ENCODE measurements around the gene MYL10. TPM values are rescaled to one million over a fixed set of nuclear protein-coding genes. Genes with fewer than 3 reads are reported as not detected.
A peak's percentile ranks its signal among the peaks of the same experiment; 100 is the strongest.

The MYL10 gene
- 9.0 TPM for polyA plus RNA-seq (ENCODE audit: insufficient read length)

DNA sequence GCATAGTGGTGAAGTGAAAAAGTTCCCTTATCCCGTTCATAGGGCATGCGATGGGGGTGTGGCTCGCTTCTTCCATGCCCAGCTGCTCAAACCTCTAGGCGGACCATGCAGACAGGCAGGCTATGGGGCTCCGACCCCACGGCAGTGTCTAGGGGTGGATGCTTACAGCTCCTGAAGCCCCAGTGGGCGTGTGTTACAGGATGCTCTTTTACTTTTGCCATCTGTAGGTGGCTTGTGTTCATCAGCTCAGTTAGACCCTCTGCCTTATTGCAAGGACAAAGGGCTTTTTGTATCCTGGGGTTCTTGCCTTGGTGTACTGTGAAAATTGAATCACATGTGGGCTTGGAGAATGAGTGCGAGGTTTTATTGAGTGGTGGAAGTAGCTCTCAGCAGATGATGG lies at the start of gene MYL10:
TSS of gene MYL10 (minus strand) at position 126 of the 400 bp plus-strand sequence. CDS start 178 bp downstream, outside the sequence.
- DNase-seq, result no peak

DNA sequence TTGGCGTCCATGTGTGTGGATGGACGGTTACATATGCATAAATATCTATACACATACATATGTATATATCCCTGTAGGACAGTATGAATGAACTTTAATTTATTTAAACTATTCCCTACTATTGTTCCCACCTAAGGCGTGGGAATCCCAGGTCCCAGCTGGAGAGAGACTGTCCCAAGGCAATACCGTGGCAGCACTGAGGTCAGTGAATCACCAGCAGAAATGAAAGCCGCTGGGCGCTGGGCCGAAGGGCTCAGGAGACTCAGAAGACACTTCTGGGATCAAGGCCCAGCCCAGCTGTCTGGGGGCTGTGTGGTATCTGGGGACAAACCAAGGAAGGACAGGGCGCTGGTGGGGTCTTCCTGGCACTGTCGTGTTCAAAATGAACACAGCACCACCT lies 49.6 kb upstream of the MYL10 start:
- no peak for DNase-seq

DNA sequence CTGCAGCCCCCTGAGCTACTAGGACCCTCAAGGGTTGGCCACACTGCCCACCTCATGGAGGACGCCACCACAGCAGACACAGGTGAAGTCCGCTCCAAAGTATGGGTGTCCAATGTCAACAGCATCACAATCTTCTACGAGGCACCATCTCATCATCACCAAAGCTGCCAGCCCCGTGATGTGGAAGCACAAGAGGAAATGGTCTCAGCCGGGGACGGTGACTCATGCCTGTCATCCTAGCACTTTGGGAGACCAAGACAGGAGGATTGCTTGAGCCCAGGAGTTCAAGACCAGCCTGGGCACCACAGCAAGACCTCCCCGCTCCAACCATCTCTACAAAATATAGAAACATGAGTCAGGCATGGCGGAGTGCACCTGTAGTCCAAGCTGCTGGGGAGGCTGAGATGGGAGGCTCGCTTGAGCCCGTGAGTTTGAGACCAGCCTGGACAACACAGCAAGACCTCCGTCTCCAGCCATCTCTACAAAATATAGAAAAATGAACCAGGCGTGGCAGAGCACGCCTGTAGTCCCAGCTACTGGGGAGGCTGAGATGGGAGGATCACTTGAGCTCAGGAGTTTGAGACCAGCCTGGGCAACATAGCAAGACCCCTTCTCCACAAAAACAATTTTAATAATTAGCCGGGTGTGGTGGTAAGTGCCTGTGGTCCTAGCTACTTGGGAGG lies 48.8 kb upstream of the MYL10 start:
- no peak for DNase-seq

GRCh38 chr7:101677391-101677790 lies 48.3 kb upstream of the MYL10 start:
- no peak for DNase-seq

DNA sequence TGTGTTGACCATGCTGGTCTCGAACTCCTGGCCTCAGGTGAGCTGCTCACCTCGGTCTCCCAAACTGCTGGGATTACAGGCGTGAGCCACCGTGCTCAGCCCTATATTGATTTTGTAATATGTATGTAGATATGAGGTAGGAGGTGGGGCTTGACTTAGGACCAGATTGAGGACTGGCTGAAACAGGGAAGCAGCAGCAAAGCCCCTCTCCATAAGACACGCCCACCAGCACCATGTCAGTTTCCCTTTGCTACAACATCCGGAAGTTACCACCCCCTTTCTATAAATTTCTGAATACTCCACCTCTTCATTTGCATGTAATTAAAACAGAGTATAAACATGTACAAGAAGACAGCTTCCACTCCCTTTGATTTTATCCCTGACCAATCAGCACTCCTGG lies 47.9 kb upstream of the MYL10 start:
- DNase-seq, result no peak

DNA sequence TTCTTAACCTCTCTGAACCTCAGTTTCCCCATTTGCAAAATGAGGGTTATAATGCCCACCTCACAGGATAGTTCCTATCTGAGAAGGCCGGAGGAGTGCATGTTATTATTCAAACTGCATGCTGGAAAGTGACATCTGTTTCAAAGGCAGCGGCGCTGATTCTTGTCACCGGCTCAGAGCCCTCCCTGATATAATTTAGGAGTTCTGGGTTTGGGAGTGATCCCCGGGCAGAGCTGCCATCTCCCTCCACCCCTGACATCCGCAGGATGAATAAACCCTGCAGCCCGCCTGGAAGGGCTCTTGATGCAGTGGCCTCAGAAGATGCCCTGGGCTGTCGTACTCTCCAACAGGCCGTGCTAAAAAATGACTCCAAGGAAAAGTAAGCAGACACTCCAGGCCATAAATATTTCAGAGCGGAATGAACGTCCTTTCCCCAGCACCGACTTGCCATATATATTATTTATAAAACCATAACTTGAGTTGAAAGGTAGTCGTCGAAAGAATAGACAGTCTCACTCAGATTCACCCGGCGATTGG lies 47.0 kb upstream of the MYL10 start:
- no peak for DNase-seq

GRCh38 chr7:101674439-101674838 lies 45.3 kb upstream of the MYL10 start:
- no peak for DNase-seq

DNA sequence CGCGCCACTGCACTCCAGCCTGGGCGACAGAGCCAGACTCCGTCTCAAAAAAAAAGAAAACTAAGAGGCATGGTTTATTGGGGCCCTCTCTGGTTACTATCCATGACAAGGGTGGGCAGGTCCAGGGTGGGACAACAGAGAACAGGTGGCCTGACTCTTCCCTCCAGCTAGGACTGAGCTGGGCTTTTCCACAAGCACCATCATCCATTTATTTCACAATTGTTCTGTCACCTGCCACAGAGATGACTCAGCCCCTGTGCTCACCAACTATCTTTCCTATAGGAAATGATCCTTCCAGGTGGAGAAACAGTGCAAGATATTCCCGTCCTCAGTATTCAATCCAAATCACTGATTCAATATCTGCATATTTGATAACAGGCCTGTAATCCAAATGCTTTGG lies 44.9 kb upstream of the MYL10 start:
- no peak for DNase-seq

DNA sequence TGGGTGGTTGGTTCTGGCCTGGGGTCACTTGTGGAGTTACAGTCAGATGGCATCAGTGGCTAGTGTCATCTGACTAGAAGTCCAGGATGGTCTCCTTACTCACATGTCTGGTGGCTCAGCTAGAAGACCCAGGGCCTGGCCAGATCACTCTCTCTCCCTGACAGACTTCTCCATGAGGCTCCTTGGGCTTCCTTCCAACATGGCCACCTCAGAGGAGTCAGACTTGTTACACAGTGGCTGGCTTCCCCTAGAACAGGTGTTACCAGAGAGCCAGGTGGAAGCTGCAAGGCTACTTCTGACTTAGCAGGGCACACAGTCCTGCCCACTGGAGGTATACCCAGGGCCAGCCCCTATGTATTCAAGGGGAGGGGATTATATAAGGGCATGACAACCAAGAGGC lies 44.2 kb upstream of the MYL10 start:
- DNase-seq, result no peak

DNA sequence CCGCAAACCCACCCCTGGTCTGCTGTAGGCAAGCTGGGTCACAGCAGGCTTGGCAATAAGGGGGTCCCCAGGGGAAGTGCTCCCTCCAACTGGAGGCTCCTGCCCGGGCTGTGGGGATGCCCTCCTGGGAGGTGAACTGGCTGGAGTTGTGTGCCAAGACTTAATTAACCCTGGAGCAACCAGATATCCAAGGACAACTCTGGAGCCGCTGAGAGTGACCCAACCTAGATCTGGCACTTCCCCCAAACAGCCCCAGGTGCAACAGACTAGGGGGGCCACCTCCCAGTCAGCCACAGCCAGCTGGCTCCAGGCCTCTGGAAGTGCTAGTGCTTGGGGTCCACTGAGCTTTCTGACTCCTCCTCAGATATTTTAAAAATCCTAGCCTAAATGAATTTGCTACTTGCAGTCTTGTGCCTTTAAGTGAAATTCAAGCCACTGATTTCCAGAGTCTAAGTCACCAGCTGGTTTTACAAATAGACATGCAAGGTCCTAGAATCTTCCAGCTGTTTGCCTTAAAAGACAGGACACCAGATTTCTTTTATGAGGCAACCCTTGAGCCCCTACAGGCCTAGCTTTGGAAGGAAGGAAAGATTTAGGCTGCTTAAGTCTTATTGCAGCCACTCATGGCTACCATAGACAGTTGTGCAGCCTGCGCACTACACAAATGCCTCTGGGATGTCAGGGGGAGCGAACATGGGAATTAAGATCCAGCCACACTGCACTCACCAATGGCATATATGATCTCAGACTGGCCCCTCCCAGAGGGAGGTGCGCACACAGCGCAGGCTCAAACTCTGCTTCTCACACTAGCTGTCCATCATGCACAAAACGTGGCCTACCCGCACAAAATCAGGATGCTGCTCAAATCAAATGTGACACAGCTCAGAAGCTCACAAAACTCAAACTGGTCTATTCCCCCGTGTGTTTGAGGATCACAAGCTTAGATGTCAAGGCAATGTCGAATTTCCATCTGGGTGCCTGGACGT lies 42.6 kb upstream of the MYL10 start:
- DNase-seq, result peak; percentile 47

DNA sequence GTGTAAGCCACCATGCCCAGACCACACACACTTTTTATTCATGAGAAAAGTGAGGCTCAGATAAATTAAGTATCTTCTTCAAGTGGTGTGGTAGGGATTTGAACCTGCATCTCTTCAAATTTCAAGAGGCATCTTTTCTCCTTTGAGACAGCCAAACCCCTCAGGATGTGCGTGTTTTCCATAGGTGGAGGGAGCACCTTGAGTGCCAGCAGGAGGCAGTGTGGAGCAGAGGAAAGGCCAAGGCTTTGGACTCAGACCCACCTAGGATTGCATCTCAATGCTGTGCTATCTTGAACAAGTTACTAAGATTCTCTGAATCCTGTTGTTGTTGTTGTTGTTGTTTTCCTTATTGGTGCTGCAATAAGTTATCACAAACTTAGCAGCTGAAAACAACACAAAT lies 40.2 kb upstream of the MYL10 start:
- no peak for DNase-seq

DNA sequence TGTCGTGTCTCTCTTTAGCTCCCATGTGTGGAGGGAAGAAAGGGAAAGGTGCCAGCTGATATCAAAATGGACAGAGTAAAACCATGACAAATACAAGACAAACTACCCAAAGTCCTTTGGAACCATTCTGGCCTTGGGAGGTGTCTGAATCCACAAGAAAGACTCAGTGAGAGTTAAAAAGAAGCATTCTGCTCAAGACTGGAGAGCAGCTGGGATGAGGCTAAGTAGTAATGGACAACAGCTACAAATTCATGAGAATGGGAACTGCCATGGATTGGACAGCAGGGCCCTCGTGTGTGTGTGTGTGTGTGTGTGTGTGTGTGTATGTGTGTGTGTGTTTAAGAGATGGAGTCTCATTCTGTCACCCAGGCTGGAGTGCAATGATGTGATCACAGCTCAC lies 39.6 kb upstream of the MYL10 start:
- DNase-seq, result no peak

DNA sequence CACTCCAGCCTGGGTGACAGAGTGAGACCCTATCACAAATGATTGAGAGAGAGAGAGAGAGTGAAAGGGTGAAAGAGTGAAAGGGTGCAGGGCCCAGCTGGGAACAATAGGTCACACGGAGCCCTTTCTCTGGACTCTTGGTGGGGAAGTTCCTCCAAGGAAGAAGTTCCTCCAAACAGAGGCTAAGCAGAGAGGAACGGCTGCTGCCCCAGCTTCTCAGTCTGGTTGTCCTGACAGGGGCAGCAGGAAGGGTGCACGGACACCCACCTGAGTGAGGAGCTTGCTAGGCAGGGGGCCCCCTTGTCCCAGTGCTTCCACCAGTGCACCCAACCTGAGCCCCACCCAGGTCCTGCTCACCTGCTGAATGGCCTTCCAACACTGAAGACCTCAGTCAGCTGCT lies 38.8 kb upstream of the MYL10 start:
- no peak for DNase-seq

GRCh38 chr7:101667399-101667798 lies 38.3 kb upstream of the MYL10 start:
- DNase-seq, result no peak

- peak; percentile 43 for DNase-seq
Observed at GRCh38 chr7:101666741-101667140, 37.6 kb upstream of the MYL10 start.

GRCh38 chr7:101666293-101666692 lies 37.2 kb upstream of the MYL10 start:
- DNase-seq, result no peak

DNA sequence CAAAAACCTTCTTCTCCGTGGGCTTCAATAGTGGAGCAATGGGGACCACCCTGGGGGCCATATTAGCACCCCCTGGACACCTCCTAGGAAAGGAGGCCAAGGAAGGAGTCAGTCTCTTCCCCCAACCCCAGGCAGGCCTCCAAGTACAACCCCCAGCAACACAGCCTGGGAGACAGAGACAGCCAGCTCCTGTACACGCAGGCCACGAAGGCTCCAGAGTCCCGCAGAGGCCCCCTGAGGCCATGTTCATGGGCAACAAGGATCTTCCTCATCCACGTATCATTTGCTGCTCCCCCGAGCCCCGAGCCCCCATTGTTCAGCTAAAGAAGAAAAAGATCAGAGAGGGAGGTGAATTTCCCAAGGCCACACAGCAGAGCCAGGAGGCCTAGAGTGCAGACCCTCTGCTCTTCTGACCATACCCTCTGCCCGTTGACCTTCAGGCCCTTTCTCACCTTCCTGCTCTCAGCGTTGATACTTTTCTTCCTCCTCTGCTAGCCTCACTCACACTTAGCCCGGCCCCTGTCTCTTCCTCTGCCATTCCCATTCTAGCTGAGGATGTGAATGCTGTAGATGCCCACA lies 35.9 kb upstream of the MYL10 start:
- no peak for DNase-seq

DNA sequence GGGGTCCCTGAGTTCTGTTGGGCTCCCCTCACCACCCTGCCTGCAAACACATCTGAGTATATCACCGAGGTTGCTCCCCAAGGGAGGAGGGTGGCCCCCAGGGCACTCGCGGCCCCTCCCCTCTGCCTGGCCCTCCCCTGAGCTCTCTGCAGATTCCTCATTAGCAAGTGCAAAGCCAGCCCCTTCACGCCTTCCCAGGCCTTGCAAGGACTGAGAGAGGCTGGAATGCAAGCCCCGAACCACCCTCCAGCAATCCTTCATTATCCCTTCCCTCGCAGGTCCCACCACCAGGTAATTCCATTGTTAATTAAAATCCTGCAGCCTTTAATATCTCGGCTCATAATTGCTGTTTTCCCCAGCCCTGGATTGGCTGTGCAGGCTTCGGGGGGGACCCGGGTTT lies 35.3 kb upstream of the MYL10 start:
- DNase-seq, result no peak

DNA sequence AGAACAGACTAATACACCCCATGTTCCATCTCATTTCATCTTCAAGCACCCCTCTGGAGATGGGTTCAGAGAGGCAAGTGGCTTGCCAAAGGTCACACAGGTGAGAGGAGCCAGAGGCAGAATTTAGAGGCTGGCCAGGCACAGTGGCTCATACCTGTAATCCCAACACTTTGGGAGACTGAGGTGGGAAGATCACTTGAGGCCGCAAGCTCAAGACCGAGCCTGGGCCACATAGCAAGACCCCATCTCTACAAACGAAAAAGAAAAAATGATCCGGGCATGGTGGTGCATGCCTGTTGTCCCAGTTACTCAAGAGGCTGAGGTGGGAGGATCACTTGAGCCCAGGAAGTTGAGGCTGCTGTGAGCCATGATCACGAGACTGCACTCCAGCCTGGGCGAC lies 34.7 kb upstream of the MYL10 start:
- no peak for DNase-seq

- DNase-seq, result no peak
Observed at GRCh38 chr7:101662447-101662998, 33.4 kb upstream of the MYL10 start.

DNA sequence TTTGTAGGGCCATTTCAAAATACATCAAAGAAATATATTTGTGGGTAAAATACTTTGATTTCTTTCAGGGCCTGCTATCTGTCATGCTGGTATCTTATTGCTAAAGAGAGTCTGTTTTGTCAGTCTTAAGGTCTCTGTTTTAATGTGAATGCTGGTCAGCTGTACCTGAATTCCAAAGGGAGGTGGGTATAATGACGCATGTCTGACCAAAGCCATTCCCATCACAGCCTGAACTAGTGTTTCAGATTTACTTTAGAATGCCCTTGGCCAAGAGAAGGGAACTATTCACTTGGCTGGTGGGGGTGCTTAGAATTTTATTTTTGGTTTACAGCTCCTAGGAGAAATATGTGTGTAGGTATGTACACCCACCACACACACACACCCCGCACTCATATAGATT lies 30.6 kb upstream of the MYL10 start:
- DNase-seq, result no peak

- DNase-seq, result no peak
Observed at GRCh38 chr7:101657171-101657570, 28.1 kb upstream of the MYL10 start.

- no peak for DNase-seq
Observed at GRCh38 chr7:101651112-101651511, 22.0 kb upstream of the MYL10 start.
